Esophagus squamous epithelium (tissue), 4 donors: Measurements from ENCODE around the gene NELL1.

ENCODE experiments used
- POLR2A ChIP-seq, 4 donors: fragments of 450-650 bp; IDR thresholded peaks; one replicate each; pipeline ENCODE4 v1.6.1; 2017; ENCODE audit warnings: antibody characterized with exemption in 4 of 4, mild to moderate bottlenecking in 4 of 4, moderate library complexity in 3 of 4
- TF ChIP-seq, protein P1 (sequence below), 6 experiments: fragments of 450-650 bp in 4 of 6; fragments of 200-600 bp in 2 of 6; sonication (generic) in 2 of 6; IDR thresholded peaks; one replicate each; pipeline ENCODE4 v1.5.1; 2016 to 2019; ENCODE audit warnings: antibody characterized with exemption in 6 of 6, mild to moderate bottlenecking in 4 of 6, moderate library complexity in 4 of 6

DNA sequence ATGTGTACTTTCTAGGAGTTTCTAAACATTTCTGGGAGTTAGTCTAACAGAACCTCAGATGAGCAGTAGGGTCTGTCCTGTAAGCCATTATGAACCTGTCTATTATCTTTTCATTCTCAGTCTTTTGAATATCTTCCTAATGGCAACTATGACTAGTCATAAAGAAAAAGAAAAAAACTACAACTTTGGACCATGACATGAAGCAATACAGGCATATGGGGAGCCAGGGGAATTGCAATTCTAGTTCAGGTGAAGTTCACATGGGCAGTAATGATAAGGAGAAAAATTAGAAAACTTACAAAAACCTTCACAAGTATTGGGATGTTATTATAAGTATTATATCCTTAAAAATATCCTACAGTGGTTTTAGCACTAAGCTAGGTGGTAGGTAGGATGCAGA lies 874.5 kb downstream of the NELL1 start:
- no peak for TF ChIP-seq POLR2A (IDR thresholded peaks at IDR 0.05)
- TF ChIP-seq, protein P1, sequence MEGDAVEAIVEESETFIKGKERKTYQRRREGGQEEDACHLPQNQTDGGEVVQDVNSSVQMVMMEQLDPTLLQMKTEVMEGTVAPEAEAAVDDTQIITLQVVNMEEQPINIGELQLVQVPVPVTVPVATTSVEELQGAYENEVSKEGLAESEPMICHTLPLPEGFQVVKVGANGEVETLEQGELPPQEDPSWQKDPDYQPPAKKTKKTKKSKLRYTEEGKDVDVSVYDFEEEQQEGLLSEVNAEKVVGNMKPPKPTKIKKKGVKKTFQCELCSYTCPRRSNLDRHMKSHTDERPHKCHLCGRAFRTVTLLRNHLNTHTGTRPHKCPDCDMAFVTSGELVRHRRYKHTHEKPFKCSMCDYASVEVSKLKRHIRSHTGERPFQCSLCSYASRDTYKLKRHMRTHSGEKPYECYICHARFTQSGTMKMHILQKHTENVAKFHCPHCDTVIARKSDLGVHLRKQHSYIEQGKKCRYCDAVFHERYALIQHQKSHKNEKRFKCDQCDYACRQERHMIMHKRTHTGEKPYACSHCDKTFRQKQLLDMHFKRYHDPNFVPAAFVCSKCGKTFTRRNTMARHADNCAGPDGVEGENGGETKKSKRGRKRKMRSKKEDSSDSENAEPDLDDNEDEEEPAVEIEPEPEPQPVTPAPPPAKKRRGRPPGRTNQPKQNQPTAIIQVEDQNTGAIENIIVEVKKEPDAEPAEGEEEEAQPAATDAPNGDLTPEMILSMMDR (IDR thresholded peaks at IDR 0.05) = no peak
